GM23338 (cell line): ENCODE measurements around the gene ADGRF3. TPM values are rescaled to one million over a fixed set of nuclear protein-coding genes. Genes with fewer than 3 reads are reported as not detected.
A peak's percentile ranks its signal among the peaks of the same experiment; 100 is the strongest.

Experiments used
- ATAC-seq: fragments of 200-7000 bp; cut with Tn5 transposase; 3 replicates; pipeline ENCODE4 v1.9.1; 2020
- DNase-seq: peaks from one replicate; pipeline ENCODE4 v3.0.0-alpha.2; 2015; ENCODE audit warnings: low spot score
- H2AFZ ChIP-seq: fragments of 200-600 bp; sonication (generic); 2 replicates; pipeline ENCODE4 v1.8.0; 2016; ENCODE audit warnings: antibody characterized with exemption, mild to moderate bottlenecking, moderate library complexity
- H3F3A ChIP-seq: fragments of 200-600 bp; sonication (generic); replicated peaks from 2 replicates; pipeline ENCODE4 v1.8.0; 2017; ENCODE audit warnings: antibody characterized with exemption, mixed run types, low read depth
- H3K27ac ChIP-seq: fragments of 200-600 bp; sonication (generic); 2 replicates; pipeline ENCODE4 v1.6.1; 2016; ENCODE audit warnings: low read depth
- H3K27me3 ChIP-seq: fragments of 200-600 bp; sonication (generic); 2 replicates; pipeline ENCODE4 v1.8.0; 2016; ENCODE audit warnings: mild to moderate bottlenecking, mixed run types, moderate library complexity; ENCODE audit not compliant: insufficient read depth
- H3K36me3 ChIP-seq: fragments of 200-600 bp; sonication (generic); 2 replicates; pipeline ENCODE4 v1.8.0; 2016; ENCODE audit warnings: mild to moderate bottlenecking; ENCODE audit not compliant: insufficient read depth
- H3K4me1 ChIP-seq: fragments of 200-600 bp; sonication (generic); 2 replicates; pipeline ENCODE4 v1.8.0; 2016; ENCODE audit warnings: mild to moderate bottlenecking, moderate library complexity; ENCODE audit not compliant: insufficient read depth
- H3K4me2 ChIP-seq: fragments of 200-600 bp; sonication (generic); 2 replicates; pipeline ENCODE4 v1.7.1; 2017; ENCODE audit warnings: mixed run types
- H3K4me3 ChIP-seq: fragments of 200-600 bp; sonication (generic); 2 replicates; pipeline ENCODE4 v1.6.1; 2016; ENCODE audit warnings: mixed run types
- H3K79me2 ChIP-seq: fragments of 200-600 bp; sonication (generic); replicated peaks from 2 replicates; pipeline ENCODE4 v1.8.0; 2017; ENCODE audit warnings: mild to moderate bottlenecking; ENCODE audit not compliant: insufficient read depth
- H3K9me2 ChIP-seq: fragments of 200-600 bp; sonication (generic); 2 replicates; pipeline ENCODE4 v1.8.0; 2017; ENCODE audit not compliant: insufficient read depth
- H4K20me1 ChIP-seq: fragments of 200-600 bp; sonication (generic); replicated peaks from 2 replicates; pipeline ENCODE4 v1.8.0; 2017; ENCODE audit warnings: mild to moderate bottlenecking; ENCODE audit not compliant: insufficient read depth
- H3K27ac Mint-ChIP-seq: 2 replicates; pipeline ENCODE4 v1.8.0; 2020; ENCODE audit warnings: inconsistent platforms, mild to moderate bottlenecking, moderate library complexity, mixed read lengths
- H3K27me3 Mint-ChIP-seq: 3 replicates; pipeline ENCODE4 v1.8.0; 2022; ENCODE audit warnings: low read depth, mild to moderate bottlenecking, moderate library complexity, mixed read lengths, inconsistent platforms; ENCODE audit not compliant: insufficient read depth, poor library complexity
- H3K36me3 Mint-ChIP-seq: 3 replicates; pipeline ENCODE4 v1.8.0; 2021; ENCODE audit warnings: low read depth, mild to moderate bottlenecking, inconsistent platforms, moderate library complexity, mixed read lengths
- H3K4me1 Mint-ChIP-seq: 3 replicates; pipeline ENCODE4 v1.8.0; 2020; ENCODE audit warnings: mild to moderate bottlenecking, inconsistent platforms, mixed read lengths
- H3K4me3 Mint-ChIP-seq: 3 replicates; pipeline ENCODE4 v1.8.0; 2021; ENCODE audit warnings: moderate library complexity, mild to moderate bottlenecking, inconsistent platforms, mixed read lengths
- H3K9me3 Mint-ChIP-seq: 3 replicates; pipeline ENCODE4 v1.8.0; 2020; ENCODE audit warnings: moderate library complexity, mild to moderate bottlenecking, inconsistent platforms, mixed read lengths
- CREB1 ChIP-seq: fragments of 250-450 bp; sonication (Bioruptor Pico); IDR thresholded peaks from 2 replicates; pipeline ENCODE4 v1.5.0; 2020; ENCODE audit warnings: low read depth, mild to moderate bottlenecking, moderate library complexity
- CTCF ChIP-seq, 2 experiments: fragments of 200-600 bp in 1 of 2; sonication (generic) in 1 of 2; conservative IDR thresholded peaks; 2 replicates each; pipeline versions ENCODE4 v1.5.1 to v1.6.1; 2016 to 2017; ENCODE audit warnings: antibody characterized with exemption in 2 of 2, low read depth in 2 of 2, mild to moderate bottlenecking in 2 of 2, moderate library complexity in 1 of 2
- ETS1 ChIP-seq: IDR thresholded peaks from 2 replicates; pipeline ENCODE4 v1.6.1; 2016; ENCODE audit warnings: antibody characterized with exemption
- EZH2 ChIP-seq: fragments of 200-600 bp; sonication (generic); IDR thresholded peaks from one replicate; pipeline ENCODE4 v1.8.0; 2017; ENCODE audit warnings: antibody characterized with exemption, mild to moderate bottlenecking, low read depth; ENCODE audit not compliant: unreplicated experiment
- EZH2phosphoT487 ChIP-seq: fragments of 200-600 bp; sonication (generic); IDR thresholded peaks from one replicate; pipeline ENCODE4 v1.8.1; 2018; ENCODE audit warnings: antibody characterized with exemption; ENCODE audit not compliant: unreplicated experiment
- NANOG ChIP-seq: IDR thresholded peaks from 2 replicates; pipeline ENCODE4 v1.6.1; 2016; ENCODE audit warnings: antibody characterized with exemption, borderline replicate concordance
- POLR2AphosphoS5 ChIP-seq: IDR thresholded peaks from 2 replicates; pipeline ENCODE4 v1.6.1; 2016; ENCODE audit warnings: antibody characterized with exemption, low read depth
- REST ChIP-seq: IDR thresholded peaks from one replicate; pipeline ENCODE4 v1.6.1; 2018; ENCODE audit warnings: antibody characterized with exemption; ENCODE audit not compliant: unreplicated experiment
- STAT1 ChIP-seq: IDR thresholded peaks from one replicate; pipeline ENCODE4 v1.6.1; 2016; ENCODE audit warnings: antibody characterized with exemption; ENCODE audit not compliant: unreplicated experiment
- ZNF114 ChIP-seq: fragments of 250-450 bp; sonication (Bioruptor Pico); IDR thresholded peaks from 2 replicates; pipeline ENCODE4 v1.5.0; 2020; ENCODE audit warnings: mild to moderate bottlenecking, moderate library complexity
- ZNF331 ChIP-seq: fragments of 250-450 bp; sonication (Bioruptor Pico); IDR thresholded peaks from 2 replicates; pipeline ENCODE4 v1.5.0; 2020; ENCODE audit warnings: low read depth, mild to moderate bottlenecking, moderate library complexity
- ZNF462 ChIP-seq: fragments of 250-450 bp; sonication (Bioruptor Pico); IDR thresholded peaks from 2 replicates; pipeline ENCODE4 v1.5.0; 2020; ENCODE audit warnings: mild to moderate bottlenecking, moderate library complexity
- polyA plus RNA-seq: library from polyadenylated mRNA; unstranded; fragments of >200 nt; fragmentation: Nextera tagmentation; extraction: Ambion mirVana; gene quantifications from 2 replicates; pipeline ENCODE4 v1.2.1, GENCODE V29; 2016
- total RNA-seq: library from RNA; depleted of rRNA; stranded (reverse); fragments of >200 nt; shearing (Covaris generic); gene quantifications from 2 replicates; pipeline ENCODE4 v1.2.3, GENCODE V29; 2014

The ADGRF3 gene
- total and polyA plus RNA-seq, 2 experiments from 2014 or later, result 0.38 to 0.39 TPM

GRCh38 chr2:26345545-26346453 lies 790 bp downstream of the ADGRF3 start, which contains the start of gene SELENOI:
Gene SELENOI, plus strand, starts transcription at chr2:26346143. Its CDS starts 90 bp downstream, at chr2:26346233.
- Mint-ChIP-seq H3K4me1 (peaks cover 18% of the 10 kb centered on the region), H3K27ac (peak within 1 kb of the TSS; percentile 98), H3K36me3 (no peaks in the 10 kb centered on the region), H3K9me3 (no peaks in the 10 kb centered on the region), H3K27me3 (peaks cover 5% of the 10 kb centered on the region), H3K4me3 (peak within 1 kb of the TSS; percentile 94)
- H3K27me3 ChIP-seq, result no peaks in the 10 kb centered on the region
- H2AFZ ChIP-seq, result peak within 1 kb of the TSS; percentile 49; the same call in 1 of the 2 replicates
- H3K79me2 ChIP-seq, result peaks cover 57% of the 10 kb centered on the region
- H3F3A ChIP-seq, result no peaks in the 10 kb centered on the region
- peaks cover 18% of the 10 kb centered on the region for H3K4me1 ChIP-seq
- peak within 1 kb of the TSS; percentile 92 for H3K4me2 ChIP-seq
- no peaks in the 10 kb centered on the region for H3K36me3 ChIP-seq
- no peaks in the 10 kb centered on the region; the same call in 1 of the 2 replicates for H4K20me1 ChIP-seq
- H3K4me3 ChIP-seq, result peak within 1 kb of the TSS; percentile 82
- peak; percentile 94 for ATAC-seq
- peak within 1 kb of the TSS; percentile 97 for H3K27ac ChIP-seq
- H3K9me2 ChIP-seq, result no peaks in the 10 kb centered on the region
- DNase-seq, result peak; percentile 100
- TF ChIP-seq POLR2AphosphoS5 (peak; percentile 94), ZNF331 (CRISPR knock-in tag) (no peak), CTCF (conservative IDR thresholded peaks at IDR 0.05; ENCODE audit: low read depth in 2 of 2) (no peak), ETS1 (peak; percentile 72; the same call in 1 of the 2 replicates), STAT1 (no peak), REST (no peak), CREB1 (CRISPR knock-in tag) (peak; percentile 88), ZNF114 (CRISPR knock-in tag) (no peak), EZH2phosphoT487 (no peak), EZH2 (no peak), NANOG (no peak), ZNF462 (no peak)
